OCI-LY3 (cell line): Measurements from ENCODE around the gene KRTAP20-3.

Source experiments
- H2AFZ ChIP-seq: fragments of 200-600, 300-600 bp; shearing (Covaris generic); 2 replicates; pipeline ENCODE4 v1.6.0; 2014; ENCODE audit warnings: antibody characterized with exemption, low read depth, low read length
- H3K27ac ChIP-seq: fragments of 200-600, 300-600 bp; sonication (generic); 2 replicates; pipeline ENCODE4 v1.5.1; 2014; ENCODE audit warnings: mild to moderate bottlenecking, low read length, moderate library complexity, mixed read lengths
- H3K27me3 ChIP-seq: fragments of 200-600, 300-600 bp; sonication (generic); 2 replicates; pipeline ENCODE4 v1.6.1; 2014; ENCODE audit warnings: low read depth, low read length, mixed read lengths
- H3K36me3 ChIP-seq: fragments of 200-600, 300-600 bp; sonication (generic); replicated peaks from 2 replicates; pipeline ENCODE3; 2014; ENCODE audit warnings: low read depth, low read length, mixed read lengths
- H3K4me1 ChIP-seq: fragments of 300-600, 200-600 bp; sonication (generic); 2 replicates; pipeline ENCODE4 v1.6.1; 2014; ENCODE audit warnings: low read length, mixed read lengths
- H3K4me2 ChIP-seq: fragments of 200-600, 300-600 bp; sonication (generic); 2 replicates; pipeline ENCODE4 v1.6.1; 2014; ENCODE audit warnings: low read length, mixed read lengths
- H3K4me3 ChIP-seq: fragments of 300-600, 200-600 bp; sonication (generic); 2 replicates; pipeline ENCODE4 v1.5.1; 2014; ENCODE audit warnings: antibody characterized with exemption, mild to moderate bottlenecking, low read length, moderate library complexity
- H3K79me2 ChIP-seq: fragments of 300-600, 200-600 bp; shearing (Covaris generic); 2 replicates; pipeline ENCODE4 v1.6.1; 2014; ENCODE audit warnings: mild to moderate bottlenecking, low read length, mixed read lengths
- H3K9ac ChIP-seq: fragments of 300-600, 200-600 bp; shearing (Covaris generic); 2 replicates; pipeline ENCODE4 v1.6.0; 2014; ENCODE audit warnings: mild to moderate bottlenecking, low read length, moderate library complexity
- H3K9me3 ChIP-seq: fragments of 200-600, 300-600 bp; shearing (Covaris generic); 2 replicates; pipeline ENCODE4 v1.6.1; 2014; ENCODE audit warnings: low read length, mixed read lengths; ENCODE audit not compliant: insufficient read depth
- H4K20me1 ChIP-seq: fragments of 200-600, 300-600 bp; sonication (generic); 2 replicates; pipeline ENCODE4 v1.6.1; 2016; ENCODE audit warnings: low read length, mixed read lengths; ENCODE audit not compliant: insufficient read depth
- EZH2phosphoT487 ChIP-seq: fragments of 200-600 bp; shearing (Covaris generic); IDR thresholded peaks from 2 replicates; pipeline ENCODE4 v1.6.1; 2018; ENCODE audit warnings: antibody characterized with exemption, mixed run types, low read depth
- TF ChIP-seq, protein P1 (sequence below): fragments of 200-600, 300-600 bp; sonication (generic); IDR thresholded peaks from 2 replicates; pipeline ENCODE4 v1.5.1; 2014; ENCODE audit warnings: antibody characterized with exemption, low read length, low read depth

The KRTAP20-3 gene

DNA sequence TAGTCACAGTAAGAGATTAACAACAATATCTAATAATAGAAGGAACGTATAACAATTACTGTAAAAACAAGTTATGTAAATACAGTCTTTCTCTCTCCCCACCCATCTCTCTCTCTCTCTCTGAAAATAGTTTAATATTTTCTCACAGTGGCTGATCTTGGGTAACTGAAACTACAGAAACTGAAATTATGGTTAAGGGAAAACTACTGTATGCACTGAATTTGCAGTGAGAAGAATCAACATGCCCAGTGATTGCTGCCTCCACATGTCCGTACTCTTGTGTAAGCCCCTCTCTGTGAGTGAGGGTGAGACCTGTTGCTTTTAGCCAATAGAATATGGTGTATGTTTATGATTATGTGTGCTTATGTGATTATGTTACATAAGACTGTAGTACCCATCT is 30.5 kb upstream of the KRTAP20-3 start:
- Histone ChIP-seq H3K4me2 (peak overlapping the region; percentile 29; the same call in 1 of the 2 replicates), H3K36me3 (peaks cover 34% of the 10 kb centered on the region), H3K4me1 (peaks cover 55% of the 10 kb centered on the region), H3K27me3 (no peaks in the 10 kb centered on the region), H3K9ac (no peak overlapping the region), H3K9me3 (peaks cover 22% of the 10 kb centered on the region), H3K4me3 (no peak overlapping the region), H3K79me2 (no peaks in the 10 kb centered on the region), H2AFZ (peak overlapping the region; percentile 68; the same call in 1 of the 2 replicates), H4K20me1 (no peaks in the 10 kb centered on the region), H3K27ac (peak overlapping the region; percentile 79)
- TF ChIP-seq, protein P1, sequence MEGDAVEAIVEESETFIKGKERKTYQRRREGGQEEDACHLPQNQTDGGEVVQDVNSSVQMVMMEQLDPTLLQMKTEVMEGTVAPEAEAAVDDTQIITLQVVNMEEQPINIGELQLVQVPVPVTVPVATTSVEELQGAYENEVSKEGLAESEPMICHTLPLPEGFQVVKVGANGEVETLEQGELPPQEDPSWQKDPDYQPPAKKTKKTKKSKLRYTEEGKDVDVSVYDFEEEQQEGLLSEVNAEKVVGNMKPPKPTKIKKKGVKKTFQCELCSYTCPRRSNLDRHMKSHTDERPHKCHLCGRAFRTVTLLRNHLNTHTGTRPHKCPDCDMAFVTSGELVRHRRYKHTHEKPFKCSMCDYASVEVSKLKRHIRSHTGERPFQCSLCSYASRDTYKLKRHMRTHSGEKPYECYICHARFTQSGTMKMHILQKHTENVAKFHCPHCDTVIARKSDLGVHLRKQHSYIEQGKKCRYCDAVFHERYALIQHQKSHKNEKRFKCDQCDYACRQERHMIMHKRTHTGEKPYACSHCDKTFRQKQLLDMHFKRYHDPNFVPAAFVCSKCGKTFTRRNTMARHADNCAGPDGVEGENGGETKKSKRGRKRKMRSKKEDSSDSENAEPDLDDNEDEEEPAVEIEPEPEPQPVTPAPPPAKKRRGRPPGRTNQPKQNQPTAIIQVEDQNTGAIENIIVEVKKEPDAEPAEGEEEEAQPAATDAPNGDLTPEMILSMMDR, result no peak
- no peak for TF ChIP-seq EZH2phosphoT487

DNA sequence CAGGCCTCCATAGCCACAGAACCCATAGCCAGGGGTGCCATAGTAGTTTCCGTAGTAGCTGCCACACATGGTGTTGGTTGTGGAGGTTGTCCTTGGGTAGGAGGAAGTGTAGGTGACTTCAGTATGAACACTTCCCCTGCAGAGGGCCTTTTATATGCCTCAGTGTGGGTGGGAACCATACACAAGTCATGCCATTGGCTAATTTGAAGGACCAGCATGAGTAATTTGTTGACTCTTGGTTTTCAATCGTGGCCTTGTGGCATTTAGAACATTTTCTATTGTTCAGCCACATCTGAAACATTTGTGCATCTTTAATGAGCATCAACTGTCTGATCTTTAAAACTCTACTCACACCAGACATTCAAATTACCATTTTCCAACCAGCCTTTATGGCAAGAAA is 28.8 kb upstream of the KRTAP20-3 start, which contains the start of gene KRTAP6-1:
KRTAP6-1 (minus strand) TSS at position 95 of the 400 bp plus-strand sequence; CDS start at position 69, 26 bp downstream.
- Histone ChIP-seq H3K79me2 (no peaks in the 10 kb centered on the region), H3K4me2 (peak within 1 kb of the TSS; percentile 31), H3K4me1 (peaks cover 57% of the 10 kb centered on the region), H3K9me3 (peaks cover 22% of the 10 kb centered on the region), H3K27me3 (no peaks in the 10 kb centered on the region), H3K4me3 (no peak within 1 kb of the TSS), H4K20me1 (no peaks in the 10 kb centered on the region), H3K9ac (peak within 1 kb of the TSS; percentile 52; the same call in 1 of the 2 replicates), H3K27ac (peak within 1 kb of the TSS; percentile 96), H2AFZ (peak within 1 kb of the TSS; percentile 7; the same call in 1 of the 2 replicates), H3K36me3 (peaks cover 40% of the 10 kb centered on the region)
- TF ChIP-seq, protein P1, result no peak
- TF ChIP-seq EZH2phosphoT487, result no peak

DNA sequence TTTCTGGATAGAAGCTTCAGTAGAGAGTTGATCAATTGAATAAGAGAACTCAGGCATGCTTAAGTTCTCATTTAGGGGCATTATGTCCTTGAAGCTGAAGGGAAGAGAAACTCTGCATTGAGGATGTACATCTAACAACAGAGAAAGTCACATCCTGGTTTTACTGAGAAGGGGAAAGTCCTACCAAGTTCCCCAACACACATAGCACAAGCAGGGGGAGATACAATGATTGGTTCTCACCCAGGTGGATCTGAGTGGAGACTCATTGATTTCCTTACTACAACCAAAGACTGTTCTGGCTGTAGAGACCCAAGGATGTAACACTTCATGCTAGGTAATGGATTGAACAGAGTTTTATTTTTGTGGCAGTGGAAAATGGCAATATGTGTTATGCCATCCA is 27.5 kb upstream of the KRTAP20-3 start:
- Histone ChIP-seq H3K9ac (peak overlapping the region; percentile 71), H2AFZ (no peak overlapping the region), H3K79me2 (no peaks in the 10 kb centered on the region), H3K9me3 (peaks cover 26% of the 10 kb centered on the region), H3K36me3 (peaks cover 50% of the 10 kb centered on the region), H3K27me3 (no peaks in the 10 kb centered on the region), H4K20me1 (no peaks in the 10 kb centered on the region), H3K4me2 (peak overlapping the region; percentile 52), H3K4me1 (peaks cover 65% of the 10 kb centered on the region), H3K4me3 (peak overlapping the region; percentile 33; the same call in 1 of the 2 replicates), H3K27ac (peak overlapping the region; percentile 96)
- TF ChIP-seq, protein P1, result no peak
- no peak for TF ChIP-seq EZH2phosphoT487

DNA sequence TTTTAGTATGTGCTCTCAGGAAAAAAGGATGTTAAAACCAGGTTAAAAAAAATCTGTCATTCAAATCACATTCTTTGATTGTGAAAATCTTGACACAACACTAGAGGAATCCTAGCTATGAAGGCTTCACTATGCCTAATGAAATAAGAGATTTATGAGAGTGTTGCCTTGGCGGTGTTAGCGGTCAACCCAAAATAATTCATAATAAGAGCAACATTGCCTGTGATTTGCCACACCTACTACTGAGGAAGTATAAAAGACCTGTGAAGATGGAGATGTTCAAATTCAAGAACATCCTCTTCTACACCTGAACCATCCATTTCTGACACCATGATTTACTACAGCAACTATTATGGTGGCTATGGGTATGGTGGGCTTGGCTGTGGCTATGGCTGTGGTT is 26.5 kb upstream of the KRTAP20-3 start, which contains the start of gene KRTAP20-1:
KRTAP20-1 (plus strand) TSS at position 301 of the 400 bp plus-strand sequence; CDS start at position 331, 30 bp downstream.
- H3K4me3 ChIP-seq, result peak within 1 kb of the TSS; percentile 33; the same call in 1 of the 2 replicates
- H2AFZ ChIP-seq, result no peak within 1 kb of the TSS
- peak within 1 kb of the TSS; percentile 52 for H3K4me2 ChIP-seq
- H4K20me1 ChIP-seq, result no peaks in the 10 kb centered on the region
- H3K4me1 ChIP-seq, result peaks cover 71% of the 10 kb centered on the region
- peaks cover 24% of the 10 kb centered on the region for H3K9me3 ChIP-seq
- peak within 1 kb of the TSS; percentile 96 for H3K27ac ChIP-seq
- no peaks in the 10 kb centered on the region for H3K79me2 ChIP-seq
- TF ChIP-seq, protein P1, result no peak
- TF ChIP-seq EZH2phosphoT487, result no peak
- H3K9ac ChIP-seq, result peak within 1 kb of the TSS; percentile 71
- H3K27me3 ChIP-seq, result no peaks in the 10 kb centered on the region
- H3K36me3 ChIP-seq, result peaks cover 54% of the 10 kb centered on the region
